KMS-11 (cell line): ENCODE data around the gene SHC3.

Experiments used
- H2AFZ ChIP-seq: fragments of 200-600 bp; sonication (generic); 2 replicates; pipeline ENCODE4 v1.6.1; 2016; ENCODE audit warnings: antibody characterized with exemption, mixed run types, low read depth
- H3K27ac ChIP-seq: fragments of 200-600 bp; sonication (generic); 2 replicates; pipeline ENCODE4 v1.6.1; 2016; ENCODE audit warnings: mild to moderate bottlenecking, mixed run types
- H3K27me3 ChIP-seq: fragments of 200-600 bp; sonication (generic); 2 replicates; pipeline ENCODE4 v1.6.1; 2017; ENCODE audit warnings: mild to moderate bottlenecking, low read depth, mixed run types, moderate library complexity; ENCODE audit not compliant: insufficient read depth
- H3K36me3 ChIP-seq: fragments of 200-600 bp; sonication (generic); 2 replicates; pipeline ENCODE4 v1.6.1; 2017; ENCODE audit warnings: mild to moderate bottlenecking, mixed run types; ENCODE audit not compliant: insufficient read depth
- H3K4me1 ChIP-seq: fragments of 200-600 bp; sonication (generic); 2 replicates; pipeline ENCODE4 v1.6.1; 2016; ENCODE audit warnings: mild to moderate bottlenecking, low read depth, mixed run types; ENCODE audit not compliant: poor library complexity, severe bottlenecking
- H3K4me2 ChIP-seq: fragments of 200-600 bp; sonication (generic); 2 replicates; pipeline ENCODE4 v1.7.0; 2016; ENCODE audit warnings: mild to moderate bottlenecking, mixed run types
- H3K4me3 ChIP-seq: fragments of 200-600 bp; sonication (generic); IDR thresholded peaks from 2 replicates; pipeline ENCODE4 v1.6.1; 2017; ENCODE audit warnings: low read depth, low read length, mixed read lengths; ENCODE audit not compliant: insufficient read depth
- H3K79me2 ChIP-seq: fragments of 200-600 bp; sonication (generic); 2 replicates; pipeline ENCODE4 v1.6.1; 2016; ENCODE audit warnings: low read depth, mixed run types; ENCODE audit not compliant: insufficient read depth
- H3K9ac ChIP-seq: fragments of 200-600 bp; sonication (generic); 2 replicates; pipeline ENCODE4 v1.6.1; 2016; ENCODE audit warnings: mild to moderate bottlenecking, mixed run types
- H4K20me1 ChIP-seq: fragments of 200-600 bp; sonication (generic); 2 replicates; pipeline ENCODE4 v1.6.1; 2016; ENCODE audit warnings: mild to moderate bottlenecking, mixed run types; ENCODE audit not compliant: insufficient read depth
- CTCF ChIP-seq: fragments of 200-600 bp; sonication (generic); conservative IDR thresholded peaks from 2 replicates; pipeline ENCODE4 v1.6.1; 2017; ENCODE audit warnings: low read depth, mild to moderate bottlenecking, antibody characterized with exemption, low read length, moderate library complexity, mixed read lengths

Gene SHC3

GRCh38 chr9:89002987-89003386 lies 175.6 kb downstream of the SHC3 start:
- H3K36me3 ChIP-seq, result no peaks in the 10 kb centered on the region
- H3K79me2 ChIP-seq, result no peaks in the 10 kb centered on the region
- peaks cover 4% of the 10 kb centered on the region for H3K4me1 ChIP-seq
- no peak overlapping the region for H3K9ac ChIP-seq
- H3K27me3 ChIP-seq, result no peaks in the 10 kb centered on the region
- H3K27ac ChIP-seq, result no peak overlapping the region
- no peak overlapping the region for H2AFZ ChIP-seq
- no peak overlapping the region for H3K4me2 ChIP-seq
- no peak for TF ChIP-seq CTCF
- H3K4me3 ChIP-seq, result no peak overlapping the region
- no peaks in the 10 kb centered on the region for H4K20me1 ChIP-seq

- H3K27ac ChIP-seq, result no peak overlapping the region
- H3K4me3 ChIP-seq, result no peak overlapping the region
- TF ChIP-seq CTCF, result no peak
- no peaks in the 10 kb centered on the region for H3K79me2 ChIP-seq
- H2AFZ ChIP-seq, result no peak overlapping the region
- H4K20me1 ChIP-seq, result no peaks in the 10 kb centered on the region
- no peaks in the 10 kb centered on the region for H3K36me3 ChIP-seq
- H3K4me2 ChIP-seq, result no peak overlapping the region
- no peaks in the 10 kb centered on the region for H3K27me3 ChIP-seq
- H3K9ac ChIP-seq, result no peak overlapping the region
- H3K4me1 ChIP-seq, result peaks cover 4% of the 10 kb centered on the region
Measured at GRCh38 chr9:89001917-89002540, 176.6 kb downstream of the SHC3 start.

GRCh38 chr9:89000973-89001916 lies 177.4 kb downstream of the SHC3 start:
- Histone ChIP-seq H3K4me2 (peak overlapping the region; percentile 75; the same call in 1 of the 2 replicates), H3K4me1 (peaks cover 4% of the 10 kb centered on the region), H3K9ac (no peak overlapping the region), H4K20me1 (no peaks in the 10 kb centered on the region), H3K4me3 (no peak overlapping the region), H3K36me3 (no peaks in the 10 kb centered on the region), H3K27me3 (no peaks in the 10 kb centered on the region), H2AFZ (peak overlapping the region; percentile 77), H3K79me2 (no peaks in the 10 kb centered on the region), H3K27ac (no peak overlapping the region)
- peak; percentile 84 for TF ChIP-seq CTCF

- H3K4me2 ChIP-seq, result peak overlapping the region; percentile 75; the same call in 1 of the 2 replicates
- peak overlapping the region; percentile 77; the same call in 1 of the 2 replicates for H2AFZ ChIP-seq
- no peak overlapping the region for H3K27ac ChIP-seq
- no peaks in the 10 kb centered on the region for H3K27me3 ChIP-seq
- no peaks in the 10 kb centered on the region for H4K20me1 ChIP-seq
- no peak for TF ChIP-seq CTCF
- H3K4me1 ChIP-seq, result peaks cover 4% of the 10 kb centered on the region
- no peaks in the 10 kb centered on the region for H3K79me2 ChIP-seq
- H3K9ac ChIP-seq, result no peak overlapping the region
- H3K36me3 ChIP-seq, result no peaks in the 10 kb centered on the region
- no peak overlapping the region for H3K4me3 ChIP-seq
Measured at GRCh38 chr9:89000371-89000781, 178.2 kb downstream of the SHC3 start.
